RWPE1 (cell line): ENCODE data around the gene PDE11A.

Source experiments
- CTCF ChIA-PET: fragments of 350-600 bp; sonication (Branson Sonifier 250); formaldehyde crosslinking; extraction: SDS; loops from one replicate; lab custom pipeline; 2021; lab: Yijun Ruan, JAX
- POLR2A ChIA-PET: fragments of 400-600 bp; formaldehyde crosslinking; extraction: SDS; loops from one replicate; lab custom pipeline; 2020; ENCODE audit warnings: antibody characterized with exemption; ENCODE audit not compliant: low non-redundant PET; lab: Yijun Ruan, JAX
- DNase-seq: peaks from one replicate; pipeline ENCODE4 v3.0.0; 2012; ENCODE audit warnings: low spot score
- H3K27ac ChIP-seq: fragments of 450-650 bp; 2 replicates; pipeline ENCODE4 v1.5.1; 2017
- TF ChIP-seq, protein P1 (sequence below): fragments of 450-650 bp; conservative IDR thresholded peaks from 2 replicates; pipeline ENCODE4 v1.5.1; 2017; ENCODE audit warnings: low read depth, mild to moderate bottlenecking

PDE11A gene

DNA sequence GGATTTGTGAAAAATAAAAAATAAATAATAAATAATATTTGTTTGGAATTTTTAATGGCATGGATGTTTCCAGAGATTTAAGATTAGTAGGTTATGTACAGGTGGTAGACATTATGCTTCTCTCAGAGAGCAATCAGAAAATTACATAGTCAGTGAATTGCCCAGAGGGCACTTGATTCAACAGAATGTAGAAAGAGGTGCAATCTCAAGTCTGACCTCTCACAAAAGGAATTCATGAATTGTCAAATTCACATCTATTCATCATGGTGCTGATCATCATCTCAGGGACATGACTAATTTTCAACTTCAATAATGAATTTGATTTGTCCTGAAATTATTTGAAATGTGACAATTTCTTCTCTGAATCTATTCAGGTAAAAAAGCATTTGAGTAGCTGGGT lies 172.5 kb downstream of the PDE11A start:
- POLR2A ChIA-PET, result no interaction called here
- TF ChIP-seq, protein P1, sequence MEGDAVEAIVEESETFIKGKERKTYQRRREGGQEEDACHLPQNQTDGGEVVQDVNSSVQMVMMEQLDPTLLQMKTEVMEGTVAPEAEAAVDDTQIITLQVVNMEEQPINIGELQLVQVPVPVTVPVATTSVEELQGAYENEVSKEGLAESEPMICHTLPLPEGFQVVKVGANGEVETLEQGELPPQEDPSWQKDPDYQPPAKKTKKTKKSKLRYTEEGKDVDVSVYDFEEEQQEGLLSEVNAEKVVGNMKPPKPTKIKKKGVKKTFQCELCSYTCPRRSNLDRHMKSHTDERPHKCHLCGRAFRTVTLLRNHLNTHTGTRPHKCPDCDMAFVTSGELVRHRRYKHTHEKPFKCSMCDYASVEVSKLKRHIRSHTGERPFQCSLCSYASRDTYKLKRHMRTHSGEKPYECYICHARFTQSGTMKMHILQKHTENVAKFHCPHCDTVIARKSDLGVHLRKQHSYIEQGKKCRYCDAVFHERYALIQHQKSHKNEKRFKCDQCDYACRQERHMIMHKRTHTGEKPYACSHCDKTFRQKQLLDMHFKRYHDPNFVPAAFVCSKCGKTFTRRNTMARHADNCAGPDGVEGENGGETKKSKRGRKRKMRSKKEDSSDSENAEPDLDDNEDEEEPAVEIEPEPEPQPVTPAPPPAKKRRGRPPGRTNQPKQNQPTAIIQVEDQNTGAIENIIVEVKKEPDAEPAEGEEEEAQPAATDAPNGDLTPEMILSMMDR, result no peak

DNA sequence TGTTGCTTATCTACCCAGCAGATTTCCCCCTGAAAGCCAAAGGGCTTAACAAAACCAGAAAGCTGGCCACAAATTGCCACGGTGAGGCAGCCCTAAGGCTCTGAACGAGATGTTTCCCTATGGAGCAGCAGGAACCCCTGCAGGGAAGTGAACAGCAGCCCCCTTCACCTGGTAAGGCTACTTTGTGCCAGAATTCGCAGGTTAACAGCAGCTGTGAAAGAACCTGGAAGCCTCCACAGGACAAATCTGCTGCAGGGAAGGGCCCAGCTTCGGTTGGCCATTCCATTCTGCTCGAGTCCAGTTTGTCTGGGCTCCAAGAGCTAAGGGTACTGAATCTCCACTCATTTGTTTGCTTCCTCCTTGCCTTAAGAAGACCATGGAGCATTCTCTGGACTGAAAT lies 175.3 kb downstream of the PDE11A start:
- no peak for DNase-seq
- ChIA-PET CTCF (no interaction called here), POLR2A (no interaction called here)
- no peak overlapping the region for H3K27ac ChIP-seq
- TF ChIP-seq, protein P1, result no peak

More for the DNA sequence above, 172.5 kb downstream of the PDE11A start:
- CTCF ChIA-PET, result interaction anchor here (0.6 to 0.7 kb wide), 4 partner anchors 18 to 922 kb away, joined by 3 to 6 read pairs (median 6); no protein-coding TSS in a partner anchor
- peak; percentile 57 for DNase-seq
- H3K27ac ChIP-seq, result no peak overlapping the region

DNA sequence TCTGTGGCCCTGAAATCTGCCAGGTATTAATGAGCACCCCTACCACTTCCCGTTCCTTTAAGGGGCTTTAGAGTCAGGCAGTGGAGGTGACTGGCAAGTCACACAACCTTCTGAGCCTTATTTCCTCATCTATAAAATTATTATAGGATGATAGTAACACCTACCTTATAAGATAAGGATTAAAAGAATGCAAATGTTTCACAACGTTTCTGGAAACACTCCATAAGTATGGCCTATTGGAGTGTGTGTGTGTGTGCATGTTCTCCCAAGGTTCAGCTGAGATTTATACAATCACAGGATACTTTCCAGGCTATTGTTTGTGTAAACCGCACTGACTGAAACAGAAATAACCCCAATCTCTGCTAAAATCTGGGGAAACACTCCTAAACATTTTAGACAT lies 176.0 kb downstream of the PDE11A start:
- ChIA-PET POLR2A (no interaction called here), CTCF (no interaction called here)
- DNase-seq, result no peak
- no peak overlapping the region for H3K27ac ChIP-seq
- TF ChIP-seq, protein P1, result no peak

DNA sequence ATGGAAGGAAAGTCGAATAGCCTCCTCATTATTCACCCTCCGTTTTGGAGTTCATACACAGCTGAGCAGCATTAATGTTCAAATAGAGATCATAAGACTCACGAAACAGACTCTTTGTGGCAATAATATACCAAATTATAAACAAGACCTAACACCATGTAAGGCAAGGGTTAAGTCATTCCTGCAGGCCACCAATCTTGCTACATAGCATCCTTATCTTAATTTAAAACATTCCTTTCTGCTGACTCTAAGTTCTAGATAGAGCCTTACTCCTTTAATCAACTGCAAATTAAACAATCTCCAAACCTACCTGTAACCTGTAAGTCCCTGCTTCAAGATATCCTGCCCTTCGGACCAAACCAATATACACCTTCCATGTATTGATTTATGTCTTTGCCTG lies 178.0 kb downstream of the PDE11A start:
- TF ChIP-seq, protein P1, result no peak
- H3K27ac ChIP-seq, result no peak overlapping the region
- no peak for DNase-seq
- ChIA-PET CTCF (no interaction called here), POLR2A (no interaction called here)

DNA sequence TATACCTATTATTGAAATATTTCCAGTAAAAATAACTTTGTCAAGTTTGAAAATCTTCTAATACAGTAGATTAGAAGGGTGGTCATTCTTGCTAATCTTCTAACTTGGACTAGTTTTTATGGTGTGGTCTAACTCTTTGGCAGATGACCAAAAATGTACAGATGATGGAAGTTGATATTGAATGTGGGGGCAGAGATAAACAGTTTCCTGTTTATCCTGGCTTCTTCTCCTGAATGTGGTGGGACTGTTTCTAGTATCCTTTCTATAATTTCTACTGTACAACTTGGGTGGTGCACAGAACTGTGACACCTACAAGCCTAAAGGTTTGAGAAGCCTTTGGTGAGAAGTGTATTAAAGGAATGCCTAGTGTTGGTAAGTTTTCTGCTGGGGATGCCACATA lies 178.7 kb downstream of the PDE11A start:
- CTCF ChIA-PET, result no interaction called here
- POLR2A ChIA-PET, result no interaction called here
- TF ChIP-seq, protein P1, result no peak
- no peak for DNase-seq
- no peak overlapping the region for H3K27ac ChIP-seq

DNA sequence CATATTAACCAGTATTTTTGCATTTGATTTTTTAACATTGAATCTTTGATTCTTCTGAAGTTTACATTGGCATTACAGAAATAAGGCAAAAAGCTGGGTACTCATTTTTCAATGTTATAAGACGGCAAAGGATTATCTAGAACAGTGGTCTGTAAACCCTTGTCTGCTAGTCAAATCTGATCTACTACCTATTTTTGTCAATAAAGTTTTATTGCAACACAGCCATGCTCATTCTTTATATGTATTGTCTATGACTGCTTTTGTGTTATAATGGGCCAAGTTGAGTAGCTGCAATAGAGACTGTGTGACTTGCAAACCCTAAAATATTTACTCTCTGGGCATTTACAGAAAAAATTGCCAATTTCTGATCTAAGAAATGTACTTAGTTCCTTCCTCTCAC lies 181.0 kb downstream of the PDE11A start:
- H3K27ac ChIP-seq, result no peak overlapping the region
- POLR2A ChIA-PET, result no interaction called here
- TF ChIP-seq, protein P1, result no peak
- CTCF ChIA-PET, result no interaction called here
- DNase-seq, result no peak
